ENCODE results near the gene SINHCAF. TPM values are rescaled to one million over a fixed set of nuclear protein-coding genes. Genes with fewer than 3 reads are reported as not detected.

Gene SINHCAF
- total RNA-seq, 1 experiment from 2014 or later, result 497 TPM

DNA sequence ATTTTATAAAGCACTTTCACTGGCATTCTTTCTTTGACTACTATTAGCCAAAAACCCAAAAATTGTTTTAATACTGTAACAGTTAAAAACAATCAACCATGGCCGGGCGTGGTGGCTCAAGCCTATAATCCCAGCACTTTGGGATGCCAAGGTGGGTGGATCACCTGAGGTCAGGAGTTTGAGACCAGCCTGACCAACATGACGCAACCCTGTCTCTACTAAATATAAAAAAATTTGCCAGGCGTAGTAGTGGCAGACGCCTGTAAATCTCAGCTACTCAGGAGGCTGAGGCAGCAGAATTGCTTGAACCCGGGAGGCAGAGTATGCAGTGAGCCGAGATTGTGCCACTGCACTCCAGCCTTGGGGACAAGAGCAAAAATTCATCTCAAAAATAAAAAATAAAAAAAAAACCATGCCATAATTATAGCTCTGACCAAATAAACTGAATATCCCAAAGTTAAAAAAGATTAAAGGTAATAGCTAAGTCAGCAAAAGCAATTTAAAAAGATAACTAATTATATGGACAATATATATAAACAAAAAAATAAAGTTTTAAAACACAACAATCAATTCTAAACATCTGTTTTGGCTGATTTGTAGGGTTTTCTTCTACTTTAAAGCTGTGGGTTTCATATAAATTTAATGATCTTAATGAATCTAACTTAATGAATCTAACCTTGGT, 10.0 kb downstream of the SINHCAF start:
- H3K27ac ChIP-seq (ENCODE audit: insufficient read length, low read depth, low read length), result no peak overlapping the region
- no peak overlapping the region for H3K9ac ChIP-seq (ENCODE audit: extremely low read depth, insufficient read length, low read length)
- H3T11ph ChIP-seq (ENCODE audit: low read length), result no peak overlapping the region
- no CpG with 5 or more reads among the region's 7 CpGs for WGBS (ENCODE audit: extremely low coverage, insufficient read length, low lambda C conversion rate)
- H3K14ac ChIP-seq (ENCODE audit: insufficient read depth, low read length), result no peak overlapping the region
- no peak overlapping the region for H2BK20ac ChIP-seq (ENCODE audit: low read depth, low read length, poor library complexity, severe bottlenecking)
- peaks cover 28 to 41% (median 34%) of the 10 kb centered on the region in 3 experiments for H3K36me3 Mint-ChIP-seq (ENCODE audit: insufficient read depth in 1 of 3, low read depth in 3 of 3)
- no peaks in the 10 kb centered on the region for H3K9me3 Mint-ChIP-seq
- no peak overlapping the region for H3K23ac ChIP-seq (ENCODE audit: insufficient read length, low read depth, low read length)
- H4K8ac ChIP-seq (replicated peaks; ENCODE audit: insufficient read length, low read depth, low read length), result no peak overlapping the region
- no peak overlapping the region for H2BK12ac ChIP-seq (ENCODE audit: insufficient read length, low read depth, low read length)
- no peaks in the 10 kb centered on the region for H3K79me1 ChIP-seq (ENCODE audit: insufficient read depth, low read depth, low read length, poor library complexity, severe bottlenecking)
- no peak overlapping the region for H2AFZ ChIP-seq (ENCODE audit: low read length)
- peaks cover 7% of the 10 kb centered on the region for H3K4me1 ChIP-seq (ENCODE audit: insufficient read depth, low read length)
- H3K56ac ChIP-seq (ENCODE audit: insufficient read length, low read depth, low read length), result no peak overlapping the region
- no peaks in the 10 kb centered on the region for H3K23me2 ChIP-seq (ENCODE audit: insufficient read length, low read depth, low read length, poor library complexity, severe bottlenecking)
- H3K18ac ChIP-seq (ENCODE audit: insufficient read length, low read depth, low read length), result no peak overlapping the region
- H2AK5ac ChIP-seq (ENCODE audit: insufficient read length, low read length), result no peak overlapping the region
- H2BK15ac ChIP-seq (ENCODE audit: low read depth, low read length), result no peak overlapping the region
- H2BK120ac ChIP-seq (ENCODE audit: low read depth, low read length, poor library complexity, severe bottlenecking), result no peak overlapping the region
- H4K20me1 ChIP-seq (ENCODE audit: control insufficient read depth, insufficient read depth, insufficient read length), result peaks cover 2% of the 10 kb centered on the region
- peaks cover 87% of the 10 kb centered on the region for H3K79me2 ChIP-seq (ENCODE audit: insufficient read depth, low read length)
- no peak overlapping the region for H2BK5ac ChIP-seq (ENCODE audit: insufficient read length, low read length)
- no peak overlapping the region for H4K5ac ChIP-seq (ENCODE audit: insufficient read length, low read depth, low read length)
- DNase-seq, result no peak
- H3K27me3 ChIP-seq (ENCODE audit: insufficient read depth, low read length), result no peaks in the 10 kb centered on the region
- no peak overlapping the region for H4K91ac ChIP-seq (ENCODE audit: insufficient read length, low read depth, low read length)
- H3K4me1 Mint-ChIP-seq, result peaks cover 80 to 87% of the 10 kb centered on the region in 2 experiments
- no peak for TF ChIP-seq CTCF (conservative IDR thresholded peaks at IDR 0.05)
- peak overlapping the region in 1 of 3 experiments; percentile 41; a peak in 2 of 7 replicates for H3K27ac Mint-ChIP-seq
- H3K27me3 Mint-ChIP-seq (ENCODE audit: low read depth), result no peaks in the 10 kb centered on the region
- H3K4ac ChIP-seq (ENCODE audit: low read depth, low read length), result no peak overlapping the region
- no peak overlapping the region for H3K4me2 ChIP-seq (ENCODE audit: insufficient read depth, insufficient read length, low read length)
- H3K9me3 ChIP-seq (ENCODE audit: control insufficient read depth, low read depth, low read length), result no peaks in the 10 kb centered on the region
- H3K4me3 Mint-ChIP-seq, result no peak overlapping the region

Data from H9 (cell line).